Measurements from ENCODE around the gene ARHGEF38. TPM values are rescaled to one million over a fixed set of nuclear protein-coding genes. Genes with fewer than 3 reads are reported as not detected.

Gene ARHGEF38
- total RNA-seq, 1 donor: not detected

DNA sequence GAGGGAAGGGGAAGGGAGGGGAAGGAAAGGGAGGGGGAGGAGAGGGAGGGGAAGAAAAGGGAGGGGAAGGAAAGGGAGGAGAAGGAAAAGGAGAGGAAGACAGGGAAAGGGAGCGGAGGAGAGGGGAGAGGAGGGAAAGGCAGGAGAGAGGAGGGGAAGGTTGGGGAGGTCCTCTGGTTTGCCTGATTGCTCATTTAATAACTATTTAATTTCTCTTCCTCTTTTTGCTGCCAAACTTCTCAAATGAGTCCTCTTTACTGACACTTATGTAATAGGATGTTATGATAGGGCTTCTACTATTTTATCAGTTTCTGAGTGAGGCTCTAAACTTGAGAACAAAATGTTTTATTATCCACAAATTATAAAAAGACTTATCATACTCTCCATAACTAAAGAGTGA is 43.1 kb upstream of the ARHGEF38 start:
- H2AFZ ChIP-seq (ENCODE audit: low read length): no peak overlapping the region
- no peaks in the 10 kb centered on the region for H3K9me3 ChIP-seq (ENCODE audit: low read depth, low read length)
- TF ChIP-seq, protein P1, sequence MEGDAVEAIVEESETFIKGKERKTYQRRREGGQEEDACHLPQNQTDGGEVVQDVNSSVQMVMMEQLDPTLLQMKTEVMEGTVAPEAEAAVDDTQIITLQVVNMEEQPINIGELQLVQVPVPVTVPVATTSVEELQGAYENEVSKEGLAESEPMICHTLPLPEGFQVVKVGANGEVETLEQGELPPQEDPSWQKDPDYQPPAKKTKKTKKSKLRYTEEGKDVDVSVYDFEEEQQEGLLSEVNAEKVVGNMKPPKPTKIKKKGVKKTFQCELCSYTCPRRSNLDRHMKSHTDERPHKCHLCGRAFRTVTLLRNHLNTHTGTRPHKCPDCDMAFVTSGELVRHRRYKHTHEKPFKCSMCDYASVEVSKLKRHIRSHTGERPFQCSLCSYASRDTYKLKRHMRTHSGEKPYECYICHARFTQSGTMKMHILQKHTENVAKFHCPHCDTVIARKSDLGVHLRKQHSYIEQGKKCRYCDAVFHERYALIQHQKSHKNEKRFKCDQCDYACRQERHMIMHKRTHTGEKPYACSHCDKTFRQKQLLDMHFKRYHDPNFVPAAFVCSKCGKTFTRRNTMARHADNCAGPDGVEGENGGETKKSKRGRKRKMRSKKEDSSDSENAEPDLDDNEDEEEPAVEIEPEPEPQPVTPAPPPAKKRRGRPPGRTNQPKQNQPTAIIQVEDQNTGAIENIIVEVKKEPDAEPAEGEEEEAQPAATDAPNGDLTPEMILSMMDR (IDR thresholded peaks at IDR 0.05; ENCODE audit: extremely low read depth, low read depth, low read length): no peak

DNA sequence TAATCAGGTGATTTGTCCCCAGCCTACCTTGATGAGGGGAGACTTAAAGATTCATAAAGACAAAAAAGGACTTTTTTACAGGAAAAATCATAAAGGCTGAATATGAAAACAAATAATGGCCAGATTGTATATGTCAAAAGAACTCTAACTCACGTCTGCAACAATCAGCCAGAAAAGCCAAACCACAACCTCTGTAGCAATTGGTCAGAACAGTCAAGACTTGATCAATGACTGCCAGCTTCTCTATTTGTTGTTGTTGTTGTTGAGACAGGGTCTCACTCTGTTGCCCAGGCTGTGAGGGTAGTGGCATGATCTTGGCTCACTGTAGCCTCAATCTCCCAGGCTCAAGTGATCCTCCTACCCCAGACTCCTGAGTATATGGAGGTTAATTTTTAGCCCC is 42.7 kb upstream of the ARHGEF38 start:
- no peaks in the 10 kb centered on the region for H3K9me3 ChIP-seq (ENCODE audit: low read depth, low read length)
- TF ChIP-seq, protein P1 (IDR thresholded peaks at IDR 0.05; ENCODE audit: extremely low read depth, low read depth, low read length): no peak
- H3K4me2 ChIP-seq (ENCODE audit: insufficient read depth, low read length): no peak overlapping the region
- H3K4me1 ChIP-seq (ENCODE audit: insufficient read depth, low read length): no peaks in the 10 kb centered on the region
- H4K20me1 ChIP-seq (ENCODE audit: insufficient read depth, low read length): no peaks in the 10 kb centered on the region
- no peak overlapping the region for H2AFZ ChIP-seq (ENCODE audit: low read length)
- H3K4me3 ChIP-seq (ENCODE audit: insufficient read depth, low read length): no peak overlapping the region
- no peaks in the 10 kb centered on the region for H3K79me2 ChIP-seq (ENCODE audit: insufficient read depth, low read length)
- no peaks in the 10 kb centered on the region for H3K36me3 ChIP-seq (ENCODE audit: insufficient read depth, low read length)
- H3K27me3 ChIP-seq (ENCODE audit: insufficient read depth, low read length): no peaks in the 10 kb centered on the region
- no peak for DNase-seq (ENCODE audit: insufficient read length, low spot score, missing footprints)
- H3K27ac ChIP-seq (ENCODE audit: low read depth, low read length): no peak overlapping the region

More for the DNA sequence above, 43.1 kb upstream of the ARHGEF38 start:
- Histone ChIP-seq H3K27ac (ENCODE audit: low read depth, low read length) (no peak overlapping the region), H3K4me2 (ENCODE audit: insufficient read depth, low read length) (no peak overlapping the region), H4K20me1 (ENCODE audit: insufficient read depth, low read length) (no peaks in the 10 kb centered on the region), H3K4me3 (ENCODE audit: insufficient read depth, low read length) (no peak overlapping the region), H3K36me3 (ENCODE audit: insufficient read depth, low read length) (no peaks in the 10 kb centered on the region), H3K4me1 (ENCODE audit: insufficient read depth, low read length) (no peaks in the 10 kb centered on the region), H3K79me2 (ENCODE audit: insufficient read depth, low read length) (no peaks in the 10 kb centered on the region), H3K27me3 (ENCODE audit: insufficient read depth, low read length) (no peaks in the 10 kb centered on the region)
- DNase-seq (ENCODE audit: insufficient read length, low spot score, missing footprints): no peak

DNA sequence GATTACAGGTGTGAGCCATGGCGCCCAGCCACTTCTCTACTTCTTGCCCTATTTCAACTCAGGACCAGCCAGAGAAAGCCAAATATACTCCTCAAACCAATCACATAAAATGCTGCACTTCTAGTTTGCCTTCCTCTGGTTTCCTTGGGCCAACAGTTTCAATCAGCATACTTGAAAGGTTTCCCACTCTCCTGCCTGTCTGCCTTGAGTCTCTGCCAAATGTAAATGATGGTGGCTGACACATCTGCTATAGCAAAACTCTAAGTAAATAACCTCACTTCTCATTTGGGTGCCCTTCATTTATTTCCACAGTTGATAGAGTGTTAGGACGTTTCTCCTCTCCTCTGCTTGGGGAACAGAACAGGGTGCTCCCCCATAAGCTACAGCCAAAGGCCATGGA is 42.2 kb upstream of the ARHGEF38 start:
- no peak overlapping the region for H2AFZ ChIP-seq (ENCODE audit: low read length)
- H3K4me3 ChIP-seq (ENCODE audit: insufficient read depth, low read length): no peak overlapping the region
- no peaks in the 10 kb centered on the region for H3K36me3 ChIP-seq (ENCODE audit: insufficient read depth, low read length)
- H3K9me3 ChIP-seq (ENCODE audit: low read depth, low read length): no peaks in the 10 kb centered on the region
- H3K4me1 ChIP-seq (ENCODE audit: insufficient read depth, low read length): no peaks in the 10 kb centered on the region
- H3K27me3 ChIP-seq (ENCODE audit: insufficient read depth, low read length): no peaks in the 10 kb centered on the region
- H4K20me1 ChIP-seq (ENCODE audit: insufficient read depth, low read length): no peaks in the 10 kb centered on the region
- TF ChIP-seq, protein P1 (IDR thresholded peaks at IDR 0.05; ENCODE audit: extremely low read depth, low read depth, low read length): no peak
- DNase-seq (ENCODE audit: insufficient read length, low spot score, missing footprints): no peak
- no peak overlapping the region for H3K4me2 ChIP-seq (ENCODE audit: insufficient read depth, low read length)
- H3K27ac ChIP-seq (ENCODE audit: low read depth, low read length): no peak overlapping the region
- no peaks in the 10 kb centered on the region for H3K79me2 ChIP-seq (ENCODE audit: insufficient read depth, low read length)

DNA sequence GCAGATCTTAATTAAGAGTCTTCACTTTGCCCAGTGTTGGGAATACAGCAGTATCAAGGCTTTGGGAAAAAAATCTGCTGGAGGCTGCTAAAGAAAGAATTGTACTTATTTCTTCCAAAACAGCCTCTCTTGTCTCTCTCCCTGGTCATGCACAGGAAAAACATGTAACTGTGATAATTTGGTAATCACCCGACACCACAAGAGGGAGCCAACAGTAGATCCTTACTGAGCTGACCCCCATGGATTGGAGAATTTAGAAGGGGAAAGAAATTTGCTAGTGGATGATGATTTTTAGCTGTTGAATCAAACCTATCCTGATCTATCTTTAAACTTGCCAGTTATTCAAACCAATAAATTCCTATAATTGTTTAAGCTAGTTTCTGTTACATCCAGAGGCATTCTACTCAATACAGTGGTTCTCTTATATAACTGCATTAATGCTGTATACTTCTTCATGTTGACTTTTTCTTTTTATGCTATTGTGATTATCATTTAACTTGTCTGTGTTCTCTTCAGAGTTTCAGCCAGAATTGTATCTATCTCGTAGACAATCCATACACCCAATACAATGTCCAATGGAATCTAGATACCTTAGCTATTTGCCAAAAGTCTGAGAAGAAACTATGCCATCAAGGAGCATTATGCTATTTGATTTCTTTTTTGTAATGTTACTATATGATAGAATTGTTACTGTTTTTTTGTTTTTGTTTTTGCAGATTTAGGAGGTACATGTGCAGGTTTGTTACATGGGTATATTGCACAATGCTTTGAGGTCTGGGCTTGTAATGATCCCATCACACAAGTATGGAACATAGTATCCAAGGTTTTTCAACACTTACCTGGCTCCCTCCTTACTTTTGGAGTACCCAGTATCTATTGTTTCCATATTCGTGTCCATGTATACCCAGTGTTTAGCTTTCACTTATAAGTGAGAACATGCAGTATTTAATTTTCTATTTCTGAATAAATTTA is 31.3 kb upstream of the ARHGEF38 start:
- Histone ChIP-seq H3K27me3 (ENCODE audit: insufficient read depth, low read length) (no peaks in the 10 kb centered on the region), H3K79me2 (ENCODE audit: insufficient read depth, low read length) (no peaks in the 10 kb centered on the region), H3K9me3 (ENCODE audit: low read depth, low read length) (no peaks in the 10 kb centered on the region), H4K20me1 (ENCODE audit: insufficient read depth, low read length) (no peaks in the 10 kb centered on the region), H3K4me3 (ENCODE audit: insufficient read depth, low read length) (no peak overlapping the region), H2AFZ (ENCODE audit: low read length) (no peak overlapping the region), H3K36me3 (ENCODE audit: insufficient read depth, low read length) (no peaks in the 10 kb centered on the region), H3K4me1 (ENCODE audit: insufficient read depth, low read length) (no peaks in the 10 kb centered on the region), H3K27ac (ENCODE audit: low read depth, low read length) (no peak overlapping the region), H3K4me2 (ENCODE audit: insufficient read depth, low read length) (no peak overlapping the region)
- DNase-seq (ENCODE audit: insufficient read length, low spot score, missing footprints): peak; percentile 78
- TF ChIP-seq, protein P1 (IDR thresholded peaks at IDR 0.05; ENCODE audit: extremely low read depth, low read depth, low read length): peak; percentile 71
